OCI-LY7 (cell line): ENCODE measurements around the gene LMOD1. TPM values are rescaled to one million over a fixed set of nuclear protein-coding genes. Genes with fewer than 3 reads are reported as not detected.

Experiments used
- BruUV-seq: library from RNA; stranded (reverse); fragments of 400-500 nt; replicated peaks from 2 replicates; lab custom pipeline; 2021; lab: Mats Ljungman, UMichigan
- CTCF ChIA-PET: fragments of 300-600 bp; sonication (Branson Sonifier 250); formaldehyde crosslinking; loops from one replicate; lab custom pipeline; 2022; ENCODE audit warnings: antibody characterized with exemption; ENCODE audit not compliant: unreplicated experiment; lab: Charles Lee
- POLR2A ChIA-PET: fragments of 300-600 bp; sonication (Branson Sonifier 250); formaldehyde crosslinking; loops from one replicate; lab custom pipeline; 2022; ENCODE audit warnings: antibody characterized with exemption; lab: Charles Lee
- DNase-seq: peaks from one replicate; pipeline ENCODE4 v3.0.0-alpha.2; 2015; ENCODE audit warnings: low spot score
- H2AFZ ChIP-seq: fragments of 200-600 bp; sonication (generic), shearing (Covaris generic); 2 replicates; pipeline ENCODE4 v1.6.1; 2014; ENCODE audit warnings: mild to moderate bottlenecking, antibody characterized with exemption, low read length, moderate library complexity
- H3K27ac ChIP-seq: fragments of 200-600 bp; sonication (generic); 2 replicates; pipeline ENCODE4 v1.5.1; 2014; ENCODE audit warnings: mixed run types, low read depth, mild to moderate bottlenecking, moderate library complexity, low read length, inconsistent platforms; ENCODE audit not compliant: poor library complexity, severe bottlenecking
- H3K36me3 ChIP-seq: fragments of 200-600 bp; sonication (generic); 2 replicates; pipeline ENCODE4 v1.6.1; 2014; ENCODE audit warnings: mild to moderate bottlenecking, antibody characterized with exemption, low read length, moderate library complexity, mixed read lengths; ENCODE audit not compliant: insufficient read depth
- H3K4me1 ChIP-seq: fragments of 200-600 bp; sonication (generic); 2 replicates; pipeline ENCODE4 v1.5.1; 2014; ENCODE audit warnings: mild to moderate bottlenecking, low read length; ENCODE audit not compliant: insufficient read depth, poor library complexity, severe bottlenecking
- H3K4me2 ChIP-seq: fragments of 200-600 bp; sonication (generic); 2 replicates; pipeline ENCODE4 v1.6.1; 2014; ENCODE audit warnings: mild to moderate bottlenecking, low read length
- H3K4me3 ChIP-seq: fragments of 200-600 bp; sonication (generic); 2 replicates; pipeline ENCODE4 v1.5.1; 2014; ENCODE audit warnings: mild to moderate bottlenecking, low read depth, low read length; ENCODE audit not compliant: poor library complexity, severe bottlenecking
- H3K79me2 ChIP-seq: fragments of 200-600 bp; sonication (generic); 2 replicates; pipeline ENCODE4 v1.6.1; 2016; ENCODE audit warnings: low read depth, mild to moderate bottlenecking, low read length, moderate library complexity, mixed read lengths; ENCODE audit not compliant: insufficient read depth
- H3K9me2 ChIP-seq: fragments of 200-600 bp; sonication (generic); 2 replicates; pipeline ENCODE4 v1.6.1; 2016; ENCODE audit warnings: mild to moderate bottlenecking, low read length, mixed read lengths; ENCODE audit not compliant: insufficient read depth
- H3K9me3 ChIP-seq: fragments of 200-600 bp; sonication (generic); 2 replicates; pipeline ENCODE4 v1.6.1; 2014; ENCODE audit warnings: mild to moderate bottlenecking, mixed run types, low read length, mixed read lengths
- H4K20me1 ChIP-seq: fragments of 200-600 bp; sonication (generic); 2 replicates; pipeline ENCODE4 v1.6.1; 2014; ENCODE audit warnings: mild to moderate bottlenecking, antibody characterized with exemption, low read length, moderate library complexity, mixed read lengths; ENCODE audit not compliant: insufficient read depth
- CTCF ChIP-seq: fragments of 200-600 bp; sonication (generic); conservative IDR thresholded peaks from 2 replicates; pipeline ENCODE4 v1.5.1; 2014; ENCODE audit warnings: mild to moderate bottlenecking, antibody characterized with exemption, low read length, moderate library complexity, mixed read lengths
- EZH2phosphoT487 ChIP-seq: fragments of 200-600 bp; sonication (generic); IDR thresholded peaks from 2 replicates; pipeline ENCODE4 v1.6.1; 2018; ENCODE audit warnings: low read depth, borderline replicate concordance, mild to moderate bottlenecking, mixed run types, antibody characterized with exemption, low read length, moderate library complexity, mixed read lengths
- intact Hi-C: fragments of 100-400 bp; cut with micrococcal nuclease; formaldehyde crosslinking; loops from one replicate; pipeline ENCODE4 v1.10.0; 2022; ENCODE audit not compliant: unreplicated experiment
- total RNA-seq, 2 experiments: library from RNA; depleted of rRNA in 1 of 2; stranded (reverse); fragments of >200 nt in 1 of 2; shearing (Covaris generic) in 1 of 2; gene quantifications; 2 replicates each; pipeline ENCODE4 v1.2.3, GENCODE V29; 2014 to 2022

LMOD1 gene
- total RNA-seq, 2 experiments from 2014 or later = not detected

- peaks cover 10% of the 10 kb centered on the region for H4K20me1 ChIP-seq
- H3K4me2 ChIP-seq = no peak overlapping the region
- no peaks in the 10 kb centered on the region for H3K4me1 ChIP-seq
- no peaks in the 10 kb centered on the region for H3K9me2 ChIP-seq
- H2AFZ ChIP-seq = no peak overlapping the region
- BruUV-seq = no TSS peak
- no peak overlapping the region for H3K27ac ChIP-seq
- ChIA-PET POLR2A (interaction anchor here (0.5 to 2.7 kb wide), 6 partner anchors 10 to 42 kb away, joined by 3 to 13 read pairs (median 4); no protein-coding TSS in a partner anchor), CTCF (no interaction called here)
- H3K9me3 ChIP-seq = no peaks in the 10 kb centered on the region
- intact Hi-C loops = no loop called here
- H3K79me2 ChIP-seq = peaks cover 33% of the 10 kb centered on the region
- no peak overlapping the region for H3K4me3 ChIP-seq
- DNase-seq = no peak
- TF ChIP-seq CTCF = no peak
- TF ChIP-seq EZH2phosphoT487 = no peak
- H3K36me3 ChIP-seq = peaks cover 86% of the 10 kb centered on the region
Observed at GRCh38 chr1:201849372-201850052, 96.8 kb downstream of the LMOD1 start.

DNA sequence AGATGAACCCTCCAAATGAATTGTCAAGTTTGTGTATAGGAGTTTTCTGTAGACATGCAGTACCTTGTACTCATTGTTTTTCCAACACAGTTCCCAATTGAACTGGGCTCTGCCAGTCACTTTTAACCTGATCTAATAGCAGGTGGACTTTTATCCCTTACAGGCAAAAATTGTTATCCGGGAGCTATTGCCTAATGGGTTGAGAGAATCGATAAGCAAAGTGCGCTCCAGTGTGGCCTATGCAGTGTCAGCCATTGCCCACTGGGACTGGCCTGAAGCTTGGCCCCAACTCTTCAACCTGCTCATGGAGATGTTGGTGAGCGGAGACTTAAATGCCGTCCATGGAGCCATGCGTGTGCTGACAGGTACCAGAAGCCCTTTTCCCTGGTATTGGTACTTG is 98.1 kb downstream of the LMOD1 start:
- CTCF ChIA-PET = no interaction called here
- peaks cover 46% of the 10 kb centered on the region for H3K79me2 ChIP-seq
- BruUV-seq = no TSS peak
- no peak for TF ChIP-seq CTCF
- TF ChIP-seq EZH2phosphoT487 = no peak
- H3K27ac ChIP-seq = no peak overlapping the region
- peaks cover 80% of the 10 kb centered on the region for H3K36me3 ChIP-seq
- H3K4me1 ChIP-seq = no peaks in the 10 kb centered on the region
- intact Hi-C loops = no loop called here
- no peak for DNase-seq
- no peak overlapping the region for H3K4me3 ChIP-seq
- POLR2A ChIA-PET = interaction anchor here (0.6 to 2.0 kb wide), 4 partner anchors 10 to 166 kb away, joined by 3 to 7 read pairs (median 4); no protein-coding TSS in a partner anchor
- H3K4me2 ChIP-seq = no peak overlapping the region
- peaks cover 18% of the 10 kb centered on the region for H4K20me1 ChIP-seq
- no peaks in the 10 kb centered on the region for H3K9me2 ChIP-seq
- no peaks in the 10 kb centered on the region for H3K9me3 ChIP-seq
- no peak overlapping the region for H2AFZ ChIP-seq

DNA sequence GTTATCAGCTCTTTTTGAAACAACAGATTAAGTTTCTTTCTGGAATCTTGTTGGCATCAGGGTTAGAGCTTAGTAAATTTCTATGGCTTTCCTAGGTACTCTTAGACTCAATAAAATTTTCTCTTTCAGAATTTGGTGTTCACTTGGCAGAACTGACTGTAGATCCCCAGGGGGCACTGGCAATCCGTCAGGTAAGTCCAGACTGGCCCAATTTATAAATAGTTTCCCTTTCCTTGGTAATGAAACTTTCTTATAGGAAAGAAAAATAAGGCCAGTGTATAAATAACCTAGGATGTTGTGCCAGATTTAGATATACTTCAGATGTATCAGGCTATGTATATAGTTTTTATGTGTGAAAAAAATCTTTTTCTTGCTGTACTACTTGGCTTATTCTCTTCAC is 99.2 kb downstream of the LMOD1 start:
- intact Hi-C loops = no loop called here
- POLR2A ChIA-PET = interaction anchor here (0.6 to 2.0 kb wide), 6 partner anchors 9 to 1963 kb away, joined by 3 to 7 read pairs (median 4); no protein-coding TSS in a partner anchor
- Histone ChIP-seq H3K4me2 (no peak overlapping the region), H3K4me1 (no peaks in the 10 kb centered on the region), H3K9me3 (no peaks in the 10 kb centered on the region), H3K79me2 (peaks cover 57% of the 10 kb centered on the region), H3K4me3 (no peak overlapping the region), H2AFZ (no peak overlapping the region), H4K20me1 (peaks cover 27% of the 10 kb centered on the region), H3K27ac (no peak overlapping the region), H3K36me3 (peaks cover 79% of the 10 kb centered on the region), H3K9me2 (no peaks in the 10 kb centered on the region)
- TF ChIP-seq EZH2phosphoT487 (no peak), CTCF (no peak)
- BruUV-seq = no TSS peak
- CTCF ChIA-PET = no interaction called here
- no peak for DNase-seq
